Thyroid gland (tissue), 4 donors: ENCODE results near the gene NPIPB6.

Source experiments
- CTCF ChIP-seq, 6 experiments: fragments of 200-600 bp in 3 of 6; fragments of 450-650 bp in 3 of 6; sonication (generic) in 3 of 6; IDR thresholded peaks; one replicate each; pipeline ENCODE4 v1.5.1; 2016 to 2019; ENCODE audit warnings: antibody characterized with exemption in 6 of 6, mild to moderate bottlenecking in 2 of 6, inconsistent platforms in 1 of 6, moderate library complexity in 1 of 6
- POLR2A ChIP-seq, 2 donors: fragments of 450-650 bp; IDR thresholded peaks; one replicate each; pipeline ENCODE4 v1.6.1; 2017; ENCODE audit warnings: antibody characterized with exemption in 2 of 2, mild to moderate bottlenecking in 2 of 2, moderate library complexity in 1 of 2

- no peak for TF ChIP-seq CTCF (IDR thresholded peaks at IDR 0.05)
- no peak for TF ChIP-seq POLR2A (IDR thresholded peaks at IDR 0.05)
These were observed 45.1 kb downstream of the NPIPB6 start for GRCh38 chr16:28318042-28318744.
